Tibial nerve (tissue), 4 donors: ENCODE data around the gene NKX1-2.

Source experiments
- EP300 ChIP-seq, 2 donors: sonication (generic); formaldehyde crosslinking; IDR thresholded peaks; one replicate each; pipeline ENCODE4 v1.6.1; 2017; ENCODE audit warnings: antibody characterized with exemption in 2 of 2, mild to moderate bottlenecking in 1 of 2
- POLR2A ChIP-seq, 2 donors: fragments of 450-650 bp; IDR thresholded peaks; one replicate each; pipeline ENCODE4 v1.6.1; 2017; ENCODE audit warnings: antibody characterized with exemption in 2 of 2, mild to moderate bottlenecking in 2 of 2, moderate library complexity in 2 of 2
- TF ChIP-seq, protein P1 (sequence below), 5 experiments: fragments of 200-600 bp in 3 of 5; fragments of 450-650 bp in 2 of 5; sonication (generic) in 3 of 5; IDR thresholded peaks; one replicate each; pipeline ENCODE4 v1.5.1; 2016 to 2019; ENCODE audit warnings: antibody characterized with exemption in 5 of 5, mild to moderate bottlenecking in 3 of 5, moderate library complexity in 2 of 5

DNA sequence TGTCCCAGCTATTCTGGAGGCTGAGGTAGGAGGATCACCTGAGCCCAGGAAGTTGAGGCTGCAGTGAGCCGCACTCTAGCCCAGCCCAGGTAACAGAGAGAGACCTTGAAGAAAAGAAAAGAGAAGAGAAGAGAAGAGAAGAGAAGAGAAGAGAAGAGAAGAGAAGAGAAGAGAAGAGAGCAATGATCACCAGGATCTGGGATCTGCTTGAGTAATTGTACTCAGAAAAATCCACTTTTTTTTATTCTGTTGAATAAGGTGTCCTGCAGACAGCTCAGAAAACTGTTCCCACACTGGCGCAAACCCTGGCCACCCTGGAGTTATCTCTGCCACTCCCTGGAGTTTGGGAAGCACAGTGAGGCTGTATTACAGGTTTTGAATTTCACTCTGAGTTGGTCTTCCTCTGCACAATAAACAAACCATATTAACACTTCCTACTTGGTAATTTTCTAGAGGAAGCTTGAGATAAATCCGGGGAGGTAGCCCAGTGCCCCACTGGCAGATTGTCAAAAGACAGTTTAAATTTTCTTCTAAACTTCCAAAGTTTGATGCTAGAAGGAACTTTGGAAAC, 21.5 kb downstream of the NKX1-2 start:
- TF ChIP-seq, protein P1, sequence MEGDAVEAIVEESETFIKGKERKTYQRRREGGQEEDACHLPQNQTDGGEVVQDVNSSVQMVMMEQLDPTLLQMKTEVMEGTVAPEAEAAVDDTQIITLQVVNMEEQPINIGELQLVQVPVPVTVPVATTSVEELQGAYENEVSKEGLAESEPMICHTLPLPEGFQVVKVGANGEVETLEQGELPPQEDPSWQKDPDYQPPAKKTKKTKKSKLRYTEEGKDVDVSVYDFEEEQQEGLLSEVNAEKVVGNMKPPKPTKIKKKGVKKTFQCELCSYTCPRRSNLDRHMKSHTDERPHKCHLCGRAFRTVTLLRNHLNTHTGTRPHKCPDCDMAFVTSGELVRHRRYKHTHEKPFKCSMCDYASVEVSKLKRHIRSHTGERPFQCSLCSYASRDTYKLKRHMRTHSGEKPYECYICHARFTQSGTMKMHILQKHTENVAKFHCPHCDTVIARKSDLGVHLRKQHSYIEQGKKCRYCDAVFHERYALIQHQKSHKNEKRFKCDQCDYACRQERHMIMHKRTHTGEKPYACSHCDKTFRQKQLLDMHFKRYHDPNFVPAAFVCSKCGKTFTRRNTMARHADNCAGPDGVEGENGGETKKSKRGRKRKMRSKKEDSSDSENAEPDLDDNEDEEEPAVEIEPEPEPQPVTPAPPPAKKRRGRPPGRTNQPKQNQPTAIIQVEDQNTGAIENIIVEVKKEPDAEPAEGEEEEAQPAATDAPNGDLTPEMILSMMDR (IDR thresholded peaks at IDR 0.05), result no peak
- no peak for TF ChIP-seq POLR2A (IDR thresholded peaks at IDR 0.05)
- TF ChIP-seq EP300 (IDR thresholded peaks at IDR 0.05), result no peak
